ENCODE measurements around the gene SAXO1. TPM values are rescaled to one million over a fixed set of nuclear protein-coding genes. Genes with fewer than 3 reads are reported as not detected.

SAXO1 gene
- total and polyA plus RNA-seq, 2 donors from 2014 or later, result 0.35 TPM; not detected in 1

DNA sequence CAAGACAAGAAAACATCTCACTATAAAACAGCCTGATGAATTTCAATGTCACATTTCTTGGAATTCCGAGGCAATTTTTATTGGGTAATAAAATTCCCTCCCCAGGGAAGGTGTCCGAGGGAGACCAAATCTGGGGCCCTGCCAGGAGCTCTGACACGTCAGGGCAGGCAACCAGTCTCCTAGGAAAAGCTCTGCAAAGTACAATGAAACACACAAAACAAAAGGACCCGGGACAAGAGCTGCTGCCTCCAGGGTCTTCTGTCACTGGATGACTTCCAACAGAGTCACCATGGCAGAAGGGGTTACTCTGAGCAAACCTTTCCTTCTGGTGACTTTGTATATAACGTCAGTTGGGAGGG is 50.8 kb downstream of the SAXO1 start:
- Histone ChIP-seq H3K9ac (ENCODE audit: low read length in 3 of 3) (no peak overlapping the region), H3K27ac (ENCODE audit: low read depth in 2 of 2, low read length in 2 of 2) (no peak overlapping the region), H3K36me3 (ENCODE audit: control insufficient read depth in 2 of 3, insufficient read depth in 3 of 3, low read length in 3 of 3) (no peaks in the 10 kb centered on the region), H3K4me1 (ENCODE audit: control insufficient read depth in 2 of 3, insufficient read depth in 2 of 3, low read depth in 1 of 3, low read length in 3 of 3) (peaks cover 2 to 27% (median 6%) of the 10 kb centered on the region in 3 donors), H3K4me3 (ENCODE audit: low read length in 3 of 3) (no peak overlapping the region), H3K27me3 (ENCODE audit: control insufficient read depth, insufficient read depth, low read length) (no peaks in the 10 kb centered on the region), H3K9me3 (ENCODE audit: control insufficient read depth in 2 of 3, insufficient read depth in 1 of 3, low read length in 3 of 3) (no peaks in the 10 kb centered on the region)
- DNase-seq (peak in 1 of 5 donors; percentile 81), FAIRE-seq (no peak)
- intact Hi-C loops (cut with DNase I), result no loop called here
- TF ChIP-seq, protein P1, sequence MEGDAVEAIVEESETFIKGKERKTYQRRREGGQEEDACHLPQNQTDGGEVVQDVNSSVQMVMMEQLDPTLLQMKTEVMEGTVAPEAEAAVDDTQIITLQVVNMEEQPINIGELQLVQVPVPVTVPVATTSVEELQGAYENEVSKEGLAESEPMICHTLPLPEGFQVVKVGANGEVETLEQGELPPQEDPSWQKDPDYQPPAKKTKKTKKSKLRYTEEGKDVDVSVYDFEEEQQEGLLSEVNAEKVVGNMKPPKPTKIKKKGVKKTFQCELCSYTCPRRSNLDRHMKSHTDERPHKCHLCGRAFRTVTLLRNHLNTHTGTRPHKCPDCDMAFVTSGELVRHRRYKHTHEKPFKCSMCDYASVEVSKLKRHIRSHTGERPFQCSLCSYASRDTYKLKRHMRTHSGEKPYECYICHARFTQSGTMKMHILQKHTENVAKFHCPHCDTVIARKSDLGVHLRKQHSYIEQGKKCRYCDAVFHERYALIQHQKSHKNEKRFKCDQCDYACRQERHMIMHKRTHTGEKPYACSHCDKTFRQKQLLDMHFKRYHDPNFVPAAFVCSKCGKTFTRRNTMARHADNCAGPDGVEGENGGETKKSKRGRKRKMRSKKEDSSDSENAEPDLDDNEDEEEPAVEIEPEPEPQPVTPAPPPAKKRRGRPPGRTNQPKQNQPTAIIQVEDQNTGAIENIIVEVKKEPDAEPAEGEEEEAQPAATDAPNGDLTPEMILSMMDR (IDR thresholded peaks at IDR 0.05; ENCODE audit: borderline replicate concordance, extremely low read depth, insufficient read depth), result no peak

DNA sequence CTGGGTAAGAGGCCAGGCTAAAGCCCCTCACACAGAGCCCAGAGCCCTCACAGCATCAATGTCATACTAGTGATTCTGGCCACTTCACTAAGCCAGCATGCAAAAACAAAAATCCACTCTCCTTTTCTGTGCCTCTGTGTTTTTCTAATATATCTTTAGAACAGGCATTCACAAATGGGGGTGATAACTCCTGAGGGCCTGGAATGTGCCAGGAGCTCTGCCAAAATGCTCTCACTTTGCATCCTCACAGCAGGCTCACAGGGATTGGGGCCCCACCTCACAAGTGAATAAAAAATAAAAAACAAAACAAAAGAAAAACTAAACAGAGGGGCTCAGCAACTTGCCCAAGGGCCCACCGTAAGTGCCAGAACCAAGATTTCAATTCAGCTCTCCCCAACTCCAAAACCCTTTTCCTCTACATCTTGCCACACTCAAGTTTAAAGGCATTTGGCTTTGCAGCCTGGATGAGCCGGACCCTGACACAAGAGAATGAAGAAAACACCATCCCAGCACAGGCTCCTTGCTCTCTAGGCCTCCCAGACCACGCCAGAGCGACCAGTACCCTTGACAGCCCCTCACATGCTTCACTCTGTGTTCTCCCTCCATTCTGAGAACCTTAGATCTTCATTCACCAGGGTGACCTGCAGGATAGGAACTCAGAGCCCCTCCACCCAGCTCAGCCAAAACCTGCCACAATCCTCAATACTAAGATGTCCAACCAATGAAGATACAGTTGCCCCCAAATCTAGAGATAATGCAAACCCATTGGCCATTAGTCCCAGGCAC is 51.3 kb downstream of the SAXO1 start:
- no peak overlapping the region for H3K27ac ChIP-seq (ENCODE audit: low read depth in 2 of 2, low read length in 2 of 2)
- TF ChIP-seq, protein P1 (IDR thresholded peaks at IDR 0.05; ENCODE audit: borderline replicate concordance, extremely low read depth, insufficient read depth), result no peak
- H3K4me1 ChIP-seq (ENCODE audit: control insufficient read depth in 2 of 3, insufficient read depth in 2 of 3, low read depth in 1 of 3, low read length in 3 of 3), result peaks cover 3 to 30% (median 8%) of the 10 kb centered on the region in 3 donors
- intact Hi-C loops (cut with DNase I), result no loop called here
- H3K9me3 ChIP-seq (ENCODE audit: control insufficient read depth in 2 of 3, insufficient read depth in 1 of 3, low read length in 3 of 3), result no peaks in the 10 kb centered on the region
- H3K27me3 ChIP-seq (ENCODE audit: control insufficient read depth, insufficient read depth, low read length), result no peaks in the 10 kb centered on the region
- H3K4me3 ChIP-seq (ENCODE audit: low read length in 3 of 3), result no peak overlapping the region
- peak in 2 of 5 donors; percentile 26 to 78 for DNase-seq
- no peaks in the 10 kb centered on the region for H3K36me3 ChIP-seq (ENCODE audit: control insufficient read depth in 2 of 3, insufficient read depth in 3 of 3, low read length in 3 of 3)
- no peak overlapping the region for H3K9ac ChIP-seq (ENCODE audit: low read length in 3 of 3)
- no peak for FAIRE-seq

DNA sequence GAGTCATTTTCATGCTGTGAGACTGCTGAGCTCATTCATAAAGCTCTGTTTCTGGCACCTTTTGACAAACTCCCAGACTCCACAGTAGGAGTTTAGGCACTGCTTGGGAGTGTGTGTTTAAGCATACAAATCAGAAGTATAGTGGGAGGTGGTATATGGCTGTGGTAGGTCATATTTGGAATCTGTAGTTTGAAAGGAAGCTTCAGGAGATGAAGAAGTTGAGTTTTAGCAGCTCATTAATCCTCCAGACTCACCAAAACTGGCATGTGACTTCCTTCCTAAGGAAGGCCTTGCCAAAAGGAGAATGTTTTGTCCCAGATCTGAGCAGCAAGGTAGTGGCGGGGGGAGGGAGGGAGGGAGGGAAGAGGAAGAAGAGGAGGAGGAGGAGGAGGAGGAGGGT is 52.8 kb downstream of the SAXO1 start:
- Histone ChIP-seq H3K27ac (ENCODE audit: low read depth in 2 of 2, low read length in 2 of 2) (no peak overlapping the region), H3K9me3 (ENCODE audit: control insufficient read depth in 2 of 3, insufficient read depth in 1 of 3, low read length in 3 of 3) (no peaks in the 10 kb centered on the region), H3K4me1 (ENCODE audit: control insufficient read depth in 2 of 3, insufficient read depth in 2 of 3, low read depth in 1 of 3, low read length in 3 of 3) (peaks cover 6 to 26% (median 10%) of the 10 kb centered on the region in 3 donors), H3K36me3 (ENCODE audit: control insufficient read depth in 2 of 3, insufficient read depth in 3 of 3, low read length in 3 of 3) (no peaks in the 10 kb centered on the region), H3K9ac (ENCODE audit: low read length in 3 of 3) (no peak overlapping the region), H3K4me3 (ENCODE audit: low read length in 3 of 3) (no peak overlapping the region), H3K27me3 (ENCODE audit: control insufficient read depth, insufficient read depth, low read length) (no peaks in the 10 kb centered on the region)
- intact Hi-C loops (cut with DNase I), result no loop called here
- DNase-seq (no peak), FAIRE-seq (no peak)
- TF ChIP-seq, protein P1 (IDR thresholded peaks at IDR 0.05; ENCODE audit: borderline replicate concordance, extremely low read depth, insufficient read depth), result no peak
